SK-N-SH (cell line): Measurements from ENCODE around the gene MEF2C. TPM values are rescaled to one million over a fixed set of nuclear protein-coding genes. Genes with fewer than 3 reads are reported as not detected.
A peak's percentile ranks its signal among the peaks of the same experiment; 100 is the strongest.

Experiments
- CTCF ChIA-PET: fragments of 300-600, 350-600 bp; formaldehyde crosslinking; extraction: SDS; loops from one replicate; lab custom pipeline; 2021; lab: Yijun Ruan, JAX
- POLR2A ChIA-PET: fragments of 350-600 bp; sonication (Branson Sonifier 250); formaldehyde crosslinking; extraction: SDS; loops from one replicate; lab custom pipeline; 2020; ENCODE audit warnings: antibody characterized with exemption, inconsistent platforms; lab: Yijun Ruan, JAX
- DNase-seq: peaks from one replicate; pipeline ENCODE4 v3.0.0; 2012
- H2AFZ ChIP-seq: fragments of 200-600 bp; sonication (generic); 2 replicates; pipeline ENCODE4 v1.8.1; 2016; ENCODE audit warnings: antibody characterized with exemption, mild to moderate bottlenecking, low read depth
- H3F3A ChIP-seq: fragments of 200-600 bp; sonication (generic); replicated peaks from 2 replicates; pipeline ENCODE3; 2016; ENCODE audit warnings: antibody characterized with exemption, mild to moderate bottlenecking; ENCODE audit not compliant: insufficient read depth
- H3K27ac ChIP-seq, 2 experiments: fragments of 200-500 bp in 1 of 2; fragments of 200-600 bp in 1 of 2; sonication (Bioruptor generic) in 1 of 2; sonication (generic), shearing (Covaris generic) in 1 of 2; 2 replicates each; pipeline versions ENCODE4 v1.5.1 to v1.6.1; 2014 to 2016; ENCODE audit warnings: low read depth in 2 of 2, inconsistent platforms in 1 of 2, low read length in 1 of 2, mild to moderate bottlenecking in 1 of 2, mixed read lengths in 1 of 2
- H3K27me3 ChIP-seq: fragments of 200-600 bp; sonication (generic), shearing (Covaris generic); 2 replicates; pipeline ENCODE4 v1.6.1; 2016; ENCODE audit warnings: mixed run types; ENCODE audit not compliant: insufficient read depth
- H3K36me3 ChIP-seq, 2 experiments: fragments of 200-500 bp in 1 of 2; fragments of 200-600 bp in 1 of 2; sonication (Bioruptor generic) in 1 of 2; sonication (generic) in 1 of 2; replicated peaks in 1 of 2; 2 replicates each; pipeline versions ENCODE3 to v1.5.1; 2014 to 2016; ENCODE audit warnings: low read length in 1 of 2, mild to moderate bottlenecking in 1 of 2; ENCODE audit not compliant: insufficient read depth in 2 of 2, control insufficient read depth in 1 of 2
- H3K4me1 ChIP-seq, 2 experiments: fragments of 200-500 bp in 1 of 2; fragments of 200-600 bp in 1 of 2; sonication (Bioruptor generic) in 1 of 2; sonication (generic), shearing (Covaris generic) in 1 of 2; 2 replicates each; pipeline versions ENCODE4 v1.5.1 to v1.6.1; 2014 to 2016; ENCODE audit warnings: low read depth in 1 of 2, low read length in 1 of 2, mixed run types in 1 of 2; ENCODE audit not compliant: insufficient read depth in 2 of 2, control insufficient read depth in 1 of 2
- H3K4me2 ChIP-seq: fragments of 200-600 bp; sonication (generic), shearing (Covaris generic); 2 replicates; pipeline ENCODE4 v1.6.1; 2017; ENCODE audit warnings: mixed run types
- H3K4me3 ChIP-seq, 2 experiments: fragments of 200-500 bp in 1 of 2; fragments of 200-600 bp in 1 of 2; sonication (Bioruptor generic) in 1 of 2; sonication (generic), shearing (Covaris generic) in 1 of 2; 2 replicates each; pipeline versions ENCODE4 v1.5.1 to v1.8.1; 2014 to 2016; ENCODE audit warnings: low read depth in 2 of 2, inconsistent platforms in 1 of 2, low read length in 1 of 2, mild to moderate bottlenecking in 1 of 2, mixed read lengths in 1 of 2, moderate library complexity in 1 of 2
- H3K79me2 ChIP-seq: fragments of 200-600 bp; sonication (generic); 2 replicates; pipeline ENCODE4 v1.8.1; 2017; ENCODE audit warnings: mild to moderate bottlenecking; ENCODE audit not compliant: insufficient read depth
- H3K9ac ChIP-seq: fragments of 200-600 bp; sonication (generic); 2 replicates; pipeline ENCODE4 v1.6.1; 2017; ENCODE audit warnings: mixed run types
- H3K9me2 ChIP-seq: fragments of 200-600 bp; sonication (generic); 2 replicates; pipeline ENCODE4 v1.6.1; 2017; ENCODE audit warnings: mixed run types
- H3K9me3 ChIP-seq: fragments of 200-600 bp; sonication (generic); 2 replicates; pipeline ENCODE4 v1.6.1; 2017; ENCODE audit warnings: mixed run types, mild to moderate bottlenecking, moderate library complexity
- H4K20me1 ChIP-seq: fragments of 200-600 bp; sonication (generic); 2 replicates; pipeline ENCODE4 v1.6.1; 2017; ENCODE audit warnings: mild to moderate bottlenecking, mixed run types; ENCODE audit not compliant: insufficient read depth
- EZH2phosphoT487 ChIP-seq: fragments of 200-600 bp; sonication (generic); IDR thresholded peaks from 2 replicates; pipeline ENCODE4 v1.6.1; 2017; ENCODE audit warnings: low read depth, mixed run types, mild to moderate bottlenecking, antibody characterized with exemption, moderate library complexity, borderline replicate concordance
- FOSL2 ChIP-seq: IDR thresholded peaks from 2 replicates; pipeline ENCODE4 v1.4.0; 2012; ENCODE audit warnings: low read depth, mild to moderate bottlenecking, moderate library complexity, borderline replicate concordance
- FOXJ3 ChIP-seq: sonication (generic); formaldehyde crosslinking; IDR thresholded peaks from 2 replicates; pipeline ENCODE4 v1.5.1; 2020; ENCODE audit warnings: mild to moderate bottlenecking, missing genetic modification reagents
- FOXM1 ChIP-seq: IDR thresholded peaks from 2 replicates; pipeline ENCODE4 v1.4.0; 2012; ENCODE audit warnings: low read depth, mild to moderate bottlenecking
- IRF3 ChIP-seq: fragments of 150-350 bp; IDR thresholded peaks from 2 replicates; pipeline ENCODE4 v1.6.1; 2016; ENCODE audit warnings: mild to moderate bottlenecking, low read depth, low read length
- MEF2A ChIP-seq: IDR thresholded peaks from 2 replicates; pipeline ENCODE4 v1.4.0; 2012; ENCODE audit warnings: low read depth, borderline replicate concordance
- PBX3 ChIP-seq: IDR thresholded peaks from 2 replicates; pipeline ENCODE4; 2012
- RAD21 ChIP-seq: IDR thresholded peaks from 2 replicates; pipeline ENCODE4 v1.6.1; 2012; ENCODE audit warnings: mild to moderate bottlenecking, low read length
- RCOR1 ChIP-seq: fragments of 150-350 bp; IDR thresholded peaks from 2 replicates; pipeline ENCODE4 v1.6.1; 2017; ENCODE audit warnings: antibody characterized with exemption, low read length
- SIN3A ChIP-seq: IDR thresholded peaks from 2 replicates; pipeline ENCODE4 v1.6.1; 2012; ENCODE audit warnings: low read depth, mild to moderate bottlenecking, low read length, moderate library complexity, borderline replicate concordance
- SMC3 ChIP-seq: IDR thresholded peaks from 2 replicates; pipeline ENCODE4 v1.6.1; 2012; ENCODE audit warnings: low read depth, low read length, improper control_type of control experiment
- TCF12 ChIP-seq: IDR thresholded peaks from 2 replicates; pipeline ENCODE4 v1.4.0; 2012
- TEAD4 ChIP-seq: IDR thresholded peaks from 2 replicates; pipeline ENCODE4 v1.4.0; 2012; ENCODE audit warnings: mild to moderate bottlenecking, borderline replicate concordance; ENCODE audit not compliant: insufficient read depth
- USF1 ChIP-seq: IDR thresholded peaks from 2 replicates; pipeline ENCODE4 v1.4.0; 2012; ENCODE audit warnings: low read depth, borderline replicate concordance
- WGBS: methylation state at CpG from one replicate; pipeline ENCODE4 v1.1.6; 2017; ENCODE audit warnings: low lambda C conversion rate; 5-methylcytosine and 5-hydroxymethylcytosine counted together
- polyA plus RNA-seq, 3 experiments: library from polyadenylated mRNA; depleted of rRNA; stranded (reverse); fragments of >200 nt; gene quantifications; 2 replicates each; pipeline ENCODE4 v1.2.3, GENCODE V29; 2012

The MEF2C gene
- polyA plus RNA-seq, 1 of the 3 experiments (the other 2 are of a cell fraction): 1.2 TPM

GRCh38 chr5:88761939-88762338, 121.0 kb downstream of the MEF2C start:
- no peaks in the 10 kb centered on the region for H3K9me2 ChIP-seq
- H2AFZ ChIP-seq: no peak overlapping the region
- POLR2A ChIA-PET: no interaction called here
- no peak for DNase-seq
- no peaks in the 10 kb centered on the region for H3K9me3 ChIP-seq
- H3K79me2 ChIP-seq: no peaks in the 10 kb centered on the region
- TF ChIP-seq IRF3 (no peak), SIN3A (no peak), FOSL2 (no peak), USF1 (no peak), MEF2A (no peak), RAD21 (no peak), FOXM1 (no peak), SMC3 (no peak), PBX3 (no peak), FOXJ3 (no peak), TEAD4 (no peak)
- H3K4me3 ChIP-seq: no peak overlapping the region
- no peaks in the 10 kb centered on the region for H3K4me1 ChIP-seq
- no peak overlapping the region for H3K27ac ChIP-seq
- CTCF ChIA-PET: interaction anchor here (1.7 kb wide), 1 partner anchor 32 kb away, joined by 5 read pairs; no protein-coding TSS in a partner anchor
- WGBS: 95% methylated on average over 2 of the region's 2 CpGs
- no peaks in the 10 kb centered on the region for H3K36me3 ChIP-seq
- H3F3A ChIP-seq: no peaks in the 10 kb centered on the region
- H3K4me2 ChIP-seq: no peak overlapping the region
- no peaks in the 10 kb centered on the region for H3K27me3 ChIP-seq
- no peaks in the 10 kb centered on the region for H4K20me1 ChIP-seq
- no peak overlapping the region for H3K9ac ChIP-seq

- no peaks in the 10 kb centered on the region for H3K27me3 ChIP-seq
- no peaks in the 10 kb centered on the region for H3K9me3 ChIP-seq
- H3K27ac ChIP-seq: peak overlapping the region in 1 of 2 experiments; percentile 27; a peak in 1 of 4 replicates
- no peak for TF ChIP-seq RCOR1
- TF ChIP-seq FOSL2: peak; percentile 25; the same call in 1 of the 2 replicates
- no peak for TF ChIP-seq EZH2phosphoT487
- peak; percentile 44 for TF ChIP-seq TCF12
- no peak for DNase-seq
- H2AFZ ChIP-seq: no peak overlapping the region
- no peaks in the 10 kb centered on the region for H3K9me2 ChIP-seq
- ChIA-PET POLR2A (no interaction called here), CTCF (interaction anchor here (1.2 to 1.7 kb wide), 2 partner anchors 32 to 72 kb away, joined by 3 to 5 read pairs; no protein-coding TSS in a partner anchor)
- H4K20me1 ChIP-seq: no peaks in the 10 kb centered on the region
- H3K36me3 ChIP-seq: no peaks in the 10 kb centered on the region
- WGBS: 67% methylated on average over 8 of the region's 8 CpGs
- no peak overlapping the region for H3K4me3 ChIP-seq
- no peaks in the 10 kb centered on the region for H3F3A ChIP-seq
- no peak overlapping the region for H3K9ac ChIP-seq
- 0 out of 2 replicates have a peak overlapping the region, but pooled peaks have one; percentile 3 for H3K4me2 ChIP-seq
- no peaks in the 10 kb centered on the region for H3K4me1 ChIP-seq
- no peaks in the 10 kb centered on the region for H3K79me2 ChIP-seq
These were observed 121.6 kb downstream of the MEF2C start for GRCh38 chr5:88761269-88761850.
